HEK293 (cell line): ENCODE data around the gene MRLN.
"Not testable (repeated sequence)": the region's sequence is repeated elsewhere in the genome, so short reads cannot be mapped to it uniquely, and the experiment has no call there.

Experiments used
- CTCF ChIP-seq: fragments of 450-650 bp; formaldehyde crosslinking; IDR thresholded peaks from 2 replicates; pipeline ENCODE4 v1.5.1; 2016; ENCODE audit warnings: missing biosample characterization, missing genetic modification characterization
- GLIS2 ChIP-seq: fragments of 450-650 bp; formaldehyde crosslinking; IDR thresholded peaks from 2 replicates; pipeline ENCODE4 v1.5.1; 2016; ENCODE audit warnings: missing biosample characterization, missing genetic modification characterization
- PBX3 ChIP-seq: sonication (generic); formaldehyde crosslinking; IDR thresholded peaks from 2 replicates; pipeline ENCODE4 v1.8.1; 2022; ENCODE audit warnings: mild to moderate bottlenecking, moderate library complexity, missing genetic modification reagents
- PRDM10 ChIP-seq: fragments of 450-650 bp; formaldehyde crosslinking; IDR thresholded peaks from 2 replicates; pipeline ENCODE4 v1.5.1; 2016; ENCODE audit warnings: missing biosample characterization, missing genetic modification characterization
- RBAK ChIP-seq: fragments of 450-650 bp; formaldehyde crosslinking; IDR thresholded peaks from 2 replicates; pipeline ENCODE4 v1.5.1; 2016; ENCODE audit warnings: missing biosample characterization, missing genetic modification characterization
- SETDB1 ChIP-seq: IDR thresholded peaks from one replicate; pipeline ENCODE4 v1.6.1; 2017; ENCODE audit warnings: mild to moderate bottlenecking, low read length, moderate library complexity, mixed read lengths; ENCODE audit not compliant: insufficient read length
- YY1 ChIP-seq: fragments of 450-650 bp; formaldehyde crosslinking; IDR thresholded peaks from 2 replicates; pipeline ENCODE4 v1.5.1; 2018; ENCODE audit warnings: missing biosample characterization, missing genetic modification characterization
- ZEB2 ChIP-seq: fragments of 450-650 bp; formaldehyde crosslinking; IDR thresholded peaks from 2 replicates; pipeline ENCODE4 v1.5.1; 2016; ENCODE audit warnings: missing biosample characterization, missing genetic modification characterization
- ZNF121 ChIP-seq: fragments of 450-650 bp; formaldehyde crosslinking; IDR thresholded peaks from 2 replicates; pipeline ENCODE4 v1.5.1; 2016; ENCODE audit warnings: missing biosample characterization, missing genetic modification characterization
- ZNF223 ChIP-seq: fragments of 450-650 bp; formaldehyde crosslinking; IDR thresholded peaks from 2 replicates; pipeline ENCODE4 v1.5.1; 2016; ENCODE audit warnings: missing biosample characterization, missing genetic modification characterization
- ZNF302 ChIP-seq: fragments of 450-650 bp; formaldehyde crosslinking; IDR thresholded peaks from 2 replicates; pipeline ENCODE4 v1.5.1; 2016; ENCODE audit warnings: missing biosample characterization, missing genetic modification characterization, low read depth
- ZNF335 ChIP-seq: fragments of 450-650 bp; formaldehyde crosslinking; conservative IDR thresholded peaks from 2 replicates; pipeline ENCODE4 v1.5.1; 2016; ENCODE audit warnings: missing biosample characterization, missing genetic modification characterization
- ZSCAN4 ChIP-seq: fragments of 450-650 bp; formaldehyde crosslinking; IDR thresholded peaks from 2 replicates; pipeline ENCODE4 v1.5.1; 2017; ENCODE audit warnings: missing biosample characterization, missing genetic modification characterization

- TF ChIP-seq CTCF (tag by site-specific recombination); ZNF223; PRDM10 (tag by site-specific recombination); RBAK (tag by site-specific recombination); ZNF121; SETDB1; ZNF302 (tag by site-specific recombination); PBX3; YY1 (tag by site-specific recombination); ZNF335 (tag by site-specific recombination); GLIS2 (tag by site-specific recombination); ZSCAN4 (tag by site-specific recombination); ZEB2 (tag by site-specific recombination): not testable (repeated sequence)
These were observed 9.1 kb downstream of the MRLN start for GRCh38 chr10:59744156-59744555.
